Mucosa of descending colon (tissue), 3 donors: ENCODE measurements around the gene NDRG3. TPM values are rescaled to one million over a fixed set of nuclear protein-coding genes. Genes with fewer than 3 reads are reported as not detected.
"Not testable (repeated sequence)": the region's sequence is repeated elsewhere in the genome, so short reads cannot be mapped to it uniquely, and the experiment has no call there.

Source experiments
- ATAC-seq: fragments of 200-7000 bp; cut with Tn5 transposase; one replicate; pipeline ENCODE4 v1.9.1; 2020; ENCODE audit warnings: mild to moderate bottlenecking, moderate library complexity
- DNase-seq, 3 donors: peaks; one replicate each; pipeline ENCODE4 v3.0.0-alpha.2; 2020
- H3K36me3 ChIP-seq: fragments of 200-600 bp; one replicate; pipeline ENCODE4 v1.8.0; 2021; ENCODE audit warnings: low read depth, mild to moderate bottlenecking
- H3K4me1 ChIP-seq: fragments of 200-600 bp; one replicate; pipeline ENCODE4 v1.8.0; 2021; ENCODE audit warnings: low read depth, mild to moderate bottlenecking
- H3K4me3 ChIP-seq: fragments of 200-600 bp; one replicate; pipeline ENCODE4 v1.8.0; 2021; ENCODE audit warnings: mild to moderate bottlenecking
- H3K9me3 ChIP-seq: fragments of 200-600 bp; one replicate; pipeline ENCODE4 v1.8.0; 2021; ENCODE audit warnings: mild to moderate bottlenecking
- CTCF ChIP-seq: fragments of 200-600 bp; IDR thresholded peaks from one replicate; pipeline ENCODE4 v1.8.0; 2022; ENCODE audit warnings: antibody characterized with exemption, mild to moderate bottlenecking
- intact Hi-C, 2 donors: fragments of 100-400 bp; cut with DNase I in 1 of 2; cut with micrococcal nuclease in 1 of 2; formaldehyde crosslinking; loops; one replicate each; pipeline versions ENCODE4 v1.11.0 to v1.11.1; 2022; cut with DNase I, micrococcal nuclease
- total RNA-seq, 3 donors: library from RNA; stranded (reverse); fragmentation: NEBNext Ultra II Directional in 2 of 3; extraction: Animal tissue kit (Norgen Biotek cat#: 25700) in 2 of 3; gene quantifications; one replicate each; pipeline versions ENCODE4 v1.2.1 to v1.2.4, GENCODE V29; 2021 to 2023
- donor health status: DM: no; HTN: no; CAD: no; lungs with moderate emphysema.
- donor health status: DM: no; HTN: no; CAD: no.
- donor health status: DM: no; HTN: yes; CAD: no.

Gene NDRG3
- total RNA-seq, 3 donors from 2014 or later = 23.5 to 50.9 (median 26.1) TPM

GRCh38 chr20:36644032-36644705 lies 101.7 kb downstream of the NDRG3 start:
- intact Hi-C loops = no loop called here

DNA sequence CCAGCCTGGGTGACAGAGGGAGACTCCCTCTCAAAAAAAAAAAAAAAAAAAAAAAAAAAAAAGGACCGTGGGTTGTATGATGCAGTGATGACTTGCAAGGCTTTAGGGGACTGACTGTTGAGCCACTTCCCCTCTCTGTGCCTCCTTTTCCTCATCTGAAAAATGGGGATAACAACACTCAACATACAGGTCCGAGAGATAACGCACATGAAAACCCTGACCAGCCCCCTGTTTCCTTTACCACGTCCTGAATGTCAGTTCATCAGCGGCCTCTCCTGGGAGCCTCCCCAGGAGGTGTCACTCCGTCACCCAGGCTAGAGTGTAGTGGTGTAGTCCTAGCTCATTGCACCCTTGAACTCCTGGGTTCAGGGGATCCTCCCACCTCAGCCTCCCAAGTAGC lies 103.8 kb downstream of the NDRG3 start:
- Histone ChIP-seq H3K9me3 (no peaks in the 10 kb centered on the region), H3K36me3 (no peaks in the 10 kb centered on the region), H3K4me1 (no peaks in the 10 kb centered on the region), H3K4me3 (no peak overlapping the region)
- ATAC-seq (no peak), DNase-seq (no peak)
- TF ChIP-seq CTCF = no peak
- intact Hi-C loops = no loop called here

More at GRCh38 chr20:36644032-36644705, 101.7 kb downstream of the NDRG3 start:
- ATAC-seq (peak; percentile 69), DNase-seq (peak; percentile 26 to 65 (median 43))
- no peaks in the 10 kb centered on the region for H3K4me1 ChIP-seq
- H3K4me3 ChIP-seq = no peak overlapping the region
- no peaks in the 10 kb centered on the region for H3K36me3 ChIP-seq
- TF ChIP-seq CTCF = no peak
- H3K9me3 ChIP-seq = no peaks in the 10 kb centered on the region

DNA sequence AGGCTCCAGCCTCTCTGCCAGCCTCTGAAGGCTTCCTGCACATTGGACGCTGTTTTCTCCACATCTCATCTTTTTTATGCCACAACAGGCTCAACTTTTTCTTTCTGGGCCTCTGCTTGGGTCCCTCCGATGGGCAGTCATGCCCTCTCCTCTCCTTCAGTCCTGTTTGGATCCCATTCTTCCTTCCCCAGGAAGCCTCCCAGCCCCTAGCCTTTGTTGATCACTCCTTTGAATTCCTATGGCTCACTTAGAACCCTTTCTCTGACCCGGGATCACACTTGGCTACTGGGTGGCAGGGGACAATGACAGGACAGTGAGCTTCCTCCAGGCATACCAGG lies 104.4 kb downstream of the NDRG3 start:
- DNase-seq (no peak), ATAC-seq (no peak)
- intact Hi-C loops = no loop called here
- H3K36me3 ChIP-seq = no peaks in the 10 kb centered on the region
- H3K9me3 ChIP-seq = no peaks in the 10 kb centered on the region
- no peak for TF ChIP-seq CTCF
- H3K4me3 ChIP-seq = no peak overlapping the region
- no peaks in the 10 kb centered on the region for H3K4me1 ChIP-seq

DNA sequence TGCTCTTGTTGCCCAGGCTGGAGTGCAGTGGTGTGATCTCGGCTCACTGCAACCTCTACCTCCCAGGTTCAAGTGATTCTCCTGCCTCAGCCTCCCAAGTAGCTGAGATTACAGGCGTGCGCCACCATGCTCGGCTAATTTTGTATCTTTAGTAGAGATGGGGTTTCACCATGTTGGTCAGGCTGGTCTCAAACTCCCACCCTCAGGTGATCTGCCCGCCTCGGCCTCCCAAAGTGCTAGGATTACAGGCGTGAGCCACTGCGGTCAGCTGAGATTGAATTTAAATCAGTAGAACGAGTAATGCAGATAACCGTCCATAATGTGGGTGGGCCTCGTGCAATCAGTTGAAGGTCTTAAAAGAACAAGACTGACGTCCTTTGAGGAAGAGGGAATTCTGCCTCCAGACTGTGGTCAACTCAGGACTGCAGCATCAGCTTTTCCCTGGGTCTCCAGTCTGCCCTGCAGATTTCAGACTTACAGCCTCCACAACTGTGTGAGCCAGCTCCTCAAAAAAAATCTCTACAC lies 107.0 kb downstream of the NDRG3 start:
- H3K4me1 ChIP-seq, intact Hi-C loops, DNase-seq, H3K9me3 ChIP-seq, H3K36me3 ChIP-seq, ATAC-seq, H3K4me3 ChIP-seq: not testable (repeated sequence)

- Histone ChIP-seq H3K4me3 (no peak overlapping the region), H3K9me3 (no peaks in the 10 kb centered on the region), H3K36me3 (no peaks in the 10 kb centered on the region), H3K4me1 (no peaks in the 10 kb centered on the region)
- TF ChIP-seq CTCF = no peak
- intact Hi-C loops = no loop called here
- DNase-seq = no peak
- no peak for ATAC-seq
Observed at GRCh38 chr20:36634342-36634741, 111.5 kb downstream of the NDRG3 start.

DNA sequence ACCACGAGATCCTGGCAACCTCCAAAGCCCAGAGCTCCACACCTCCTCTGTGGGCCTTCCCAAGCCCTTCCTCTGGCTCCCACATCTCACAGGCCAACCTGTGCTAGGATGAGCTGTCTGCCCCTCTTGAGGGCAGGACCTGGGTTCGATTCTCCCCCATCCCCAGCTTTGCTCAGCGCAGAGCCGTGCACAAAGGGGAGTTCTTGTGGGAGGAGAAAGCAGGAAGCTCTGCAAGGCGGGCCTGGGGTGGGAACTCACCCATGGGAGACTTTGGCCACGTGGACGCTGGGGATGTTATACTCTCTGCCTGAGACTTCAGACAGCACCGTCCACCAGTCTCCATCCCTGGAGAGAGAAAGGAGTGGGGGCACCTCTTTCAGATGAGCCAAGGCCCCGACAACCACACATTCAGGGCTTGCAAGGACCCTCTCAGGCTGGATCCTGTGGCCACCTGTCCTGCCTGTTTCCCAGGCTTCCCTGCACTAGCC lies 112.6 kb downstream of the NDRG3 start:
- TF ChIP-seq CTCF = no peak
- no peaks in the 10 kb centered on the region for H3K36me3 ChIP-seq
- no peaks in the 10 kb centered on the region for H3K9me3 ChIP-seq
- H3K4me3 ChIP-seq = no peak overlapping the region
- no peak for ATAC-seq
- DNase-seq = no peak
- intact Hi-C loops = no loop called here
- no peaks in the 10 kb centered on the region for H3K4me1 ChIP-seq
